GM18951 (cell line): ENCODE results near the gene KRT8.
"Not testable (repeated sequence)": the region's sequence is repeated elsewhere in the genome, so short reads cannot be mapped to it uniquely, and the experiment has no call there.

Experiments used
- POLR2A ChIP-seq: IDR thresholded peaks from 4 replicates; pipeline ENCODE4 v1.6.1; 2011; ENCODE audit warnings: mild to moderate bottlenecking; ENCODE audit not compliant: insufficient read length, insufficient read depth; ENCODE audit errors: extremely low read depth
- in situ Hi-C: fragments of 300-500 bp; cut with MboI; formaldehyde crosslinking; loops from one replicate; pipeline ENCODE4 v1.12.0; 2022; ENCODE audit warnings: low sequenced_read_pairs, mixed read lengths, inconsistent platforms; ENCODE audit not compliant: unreplicated experiment

Gene KRT8

DNA sequence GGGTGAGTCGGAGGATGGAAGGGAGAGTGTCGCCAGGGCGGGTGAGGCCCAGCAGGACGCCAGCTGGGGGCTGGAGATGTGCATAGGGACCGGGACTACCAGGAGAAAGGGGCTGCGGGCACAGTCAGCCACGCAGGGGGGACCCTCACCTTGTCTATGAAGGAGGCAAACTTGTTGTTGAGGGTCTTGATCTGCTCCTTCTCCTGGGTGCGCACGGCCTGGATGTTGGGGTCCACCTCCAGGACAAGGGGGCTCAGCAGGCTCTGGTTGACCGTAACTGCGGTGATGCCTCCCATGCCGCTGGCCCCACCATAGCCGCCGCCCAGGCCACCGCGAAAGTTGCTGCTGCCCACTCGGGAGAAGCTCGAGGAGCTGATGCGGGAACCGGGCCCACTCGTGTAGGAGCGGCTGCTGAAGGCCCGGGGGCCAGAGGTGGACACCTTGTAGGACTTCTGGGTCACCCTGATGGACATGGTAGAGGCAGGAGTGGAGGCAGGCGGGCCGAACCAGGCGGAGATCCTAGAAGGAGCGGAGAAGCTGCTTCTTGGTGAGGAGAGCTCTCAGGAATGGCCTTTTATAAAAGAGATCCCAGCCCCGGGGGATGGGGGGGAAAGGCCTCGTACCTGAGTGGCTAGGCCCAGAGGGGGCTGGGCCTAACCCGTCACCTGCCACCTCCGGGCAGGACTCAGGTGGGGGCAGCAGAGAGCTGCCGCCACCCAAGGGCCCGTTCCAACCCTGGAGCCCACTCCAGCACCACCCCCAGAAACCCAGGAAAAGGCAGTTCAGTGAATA, at the start of gene KRT8:
Gene KRT8 (minus strand): TSS at position 568 of the 792 bp plus-strand sequence. CDS start 95 bp downstream, at position 473.
- in situ Hi-C loops, result not testable (repeated sequence)

DNA sequence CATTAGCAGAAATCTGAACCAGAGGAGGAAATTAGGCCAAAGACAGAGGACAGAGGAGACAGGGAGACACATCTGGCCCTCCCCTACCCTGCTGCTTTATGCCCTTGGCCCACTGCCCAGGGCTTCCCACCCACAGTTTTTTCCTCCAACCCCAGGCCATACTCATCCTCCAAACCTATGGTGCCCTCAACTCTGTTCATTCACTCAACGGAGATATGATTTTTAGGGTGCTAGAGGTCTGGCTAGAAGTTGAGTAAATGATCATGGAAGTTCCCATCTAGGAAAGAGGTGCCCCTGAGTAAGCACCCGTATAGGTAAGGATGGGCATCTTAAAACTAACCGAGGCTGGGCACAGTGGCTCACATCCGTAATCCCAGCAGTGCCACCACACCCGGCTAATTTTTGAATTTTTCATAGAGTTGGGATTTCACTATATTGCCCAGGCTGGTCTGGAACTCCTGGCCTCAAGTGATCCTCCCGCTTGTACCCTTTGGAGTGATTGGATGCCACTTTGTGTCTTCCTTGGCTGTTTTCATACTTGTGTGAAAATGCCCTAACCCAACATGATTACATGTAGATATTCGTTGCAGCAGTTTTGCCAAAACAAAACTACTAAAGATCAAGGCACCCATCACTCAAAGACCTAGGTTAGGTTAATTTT, 48.4 kb upstream of the KRT8 start:
- in situ Hi-C loops, result no loop called here
- no peak for TF ChIP-seq POLR2A

DNA sequence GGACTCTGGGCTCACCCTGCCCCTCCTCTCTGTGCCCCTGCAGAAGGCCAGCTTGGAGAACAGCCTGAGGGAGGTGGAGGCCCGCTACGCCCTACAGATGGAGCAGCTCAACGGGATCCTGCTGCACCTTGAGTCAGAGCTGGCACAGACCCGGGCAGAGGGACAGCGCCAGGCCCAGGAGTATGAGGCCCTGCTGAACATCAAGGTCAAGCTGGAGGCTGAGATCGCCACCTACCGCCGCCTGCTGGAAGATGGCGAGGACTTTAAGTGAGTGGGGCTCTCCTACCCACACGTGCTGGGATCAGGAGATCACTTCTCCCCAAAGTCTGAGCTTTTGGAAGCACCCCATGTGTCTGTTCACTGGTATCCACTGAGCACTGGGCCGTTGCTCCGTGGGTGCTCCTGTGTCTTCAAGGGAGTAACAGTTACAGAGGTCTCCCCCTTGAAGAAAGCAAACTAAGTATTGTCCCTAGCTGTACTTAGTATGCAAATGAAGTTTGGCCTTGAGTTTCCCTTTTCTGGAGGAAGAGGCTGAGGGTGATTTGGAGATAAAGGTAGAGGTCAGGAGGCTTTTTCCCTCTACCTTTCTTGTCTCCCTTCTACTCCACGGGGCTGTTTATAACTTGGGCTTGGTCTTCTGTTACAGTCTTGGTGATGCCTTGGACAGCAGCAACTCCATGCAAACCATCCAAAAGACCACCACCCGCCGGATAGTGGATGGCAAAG, 47.4 kb upstream of the KRT8 start:
- TF ChIP-seq POLR2A, result no peak
- in situ Hi-C loops, result no loop called here

DNA sequence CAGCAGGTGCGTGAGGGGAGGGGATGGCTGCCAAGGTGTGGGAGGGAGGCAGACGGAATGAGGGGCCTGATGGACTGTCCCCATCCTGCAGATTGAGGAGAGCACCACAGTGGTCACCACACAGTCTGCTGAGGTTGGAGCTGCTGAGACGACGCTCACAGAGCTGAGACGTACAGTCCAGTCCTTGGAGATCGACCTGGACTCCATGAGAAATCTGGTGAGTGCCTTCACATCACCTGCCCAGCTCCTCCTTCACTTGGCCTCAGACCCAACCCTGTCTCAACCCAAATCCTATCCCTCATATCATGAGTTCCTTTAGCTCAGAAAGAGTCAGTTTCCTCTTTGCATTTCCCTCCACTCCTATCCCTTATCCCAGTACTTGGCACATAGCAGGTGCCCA, 46.8 kb upstream of the KRT8 start:
- no peak for TF ChIP-seq POLR2A
- in situ Hi-C loops, result no loop called here

DNA sequence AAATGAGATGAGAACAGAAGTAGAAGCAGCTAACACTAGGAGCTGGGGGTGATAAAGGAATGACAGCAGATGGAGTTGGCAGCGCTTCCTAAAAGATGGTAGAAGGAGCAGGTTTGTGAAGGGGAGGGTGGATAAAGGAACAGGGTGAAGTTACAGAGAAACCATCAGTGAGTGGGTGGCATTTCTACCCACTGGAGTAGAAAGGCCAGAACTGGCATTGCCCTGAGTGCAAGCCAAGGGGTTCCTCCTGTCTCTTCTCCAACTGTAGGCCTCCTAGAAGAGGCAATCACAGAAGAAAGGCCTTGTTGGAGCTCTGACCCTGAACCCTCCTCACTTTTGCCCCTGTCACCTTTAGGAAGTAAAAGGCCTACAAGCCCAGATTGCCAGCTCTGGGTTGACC, 46.2 kb upstream of the KRT8 start:
- TF ChIP-seq POLR2A, result no peak
- in situ Hi-C loops, result no loop called here

DNA sequence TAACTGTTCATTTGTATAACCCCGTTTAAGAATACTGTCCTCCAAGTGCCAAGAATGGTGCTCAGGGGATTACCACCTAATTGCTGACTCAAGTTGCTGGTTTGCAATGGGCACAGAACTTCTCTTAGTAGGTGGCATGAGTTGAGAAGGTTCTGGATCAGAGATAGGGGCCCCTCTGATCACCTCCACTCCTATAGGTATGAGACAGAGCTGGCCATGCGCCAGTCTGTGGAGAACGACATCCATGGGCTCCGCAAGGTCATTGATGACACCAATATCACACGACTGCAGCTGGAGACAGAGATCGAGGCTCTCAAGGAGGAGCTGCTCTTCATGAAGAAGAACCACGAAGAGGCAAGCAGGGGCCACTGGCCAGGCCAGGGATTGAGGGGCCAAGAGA, 45.7 kb upstream of the KRT8 start:
- in situ Hi-C loops, result no loop called here
- no peak for TF ChIP-seq POLR2A

DNA sequence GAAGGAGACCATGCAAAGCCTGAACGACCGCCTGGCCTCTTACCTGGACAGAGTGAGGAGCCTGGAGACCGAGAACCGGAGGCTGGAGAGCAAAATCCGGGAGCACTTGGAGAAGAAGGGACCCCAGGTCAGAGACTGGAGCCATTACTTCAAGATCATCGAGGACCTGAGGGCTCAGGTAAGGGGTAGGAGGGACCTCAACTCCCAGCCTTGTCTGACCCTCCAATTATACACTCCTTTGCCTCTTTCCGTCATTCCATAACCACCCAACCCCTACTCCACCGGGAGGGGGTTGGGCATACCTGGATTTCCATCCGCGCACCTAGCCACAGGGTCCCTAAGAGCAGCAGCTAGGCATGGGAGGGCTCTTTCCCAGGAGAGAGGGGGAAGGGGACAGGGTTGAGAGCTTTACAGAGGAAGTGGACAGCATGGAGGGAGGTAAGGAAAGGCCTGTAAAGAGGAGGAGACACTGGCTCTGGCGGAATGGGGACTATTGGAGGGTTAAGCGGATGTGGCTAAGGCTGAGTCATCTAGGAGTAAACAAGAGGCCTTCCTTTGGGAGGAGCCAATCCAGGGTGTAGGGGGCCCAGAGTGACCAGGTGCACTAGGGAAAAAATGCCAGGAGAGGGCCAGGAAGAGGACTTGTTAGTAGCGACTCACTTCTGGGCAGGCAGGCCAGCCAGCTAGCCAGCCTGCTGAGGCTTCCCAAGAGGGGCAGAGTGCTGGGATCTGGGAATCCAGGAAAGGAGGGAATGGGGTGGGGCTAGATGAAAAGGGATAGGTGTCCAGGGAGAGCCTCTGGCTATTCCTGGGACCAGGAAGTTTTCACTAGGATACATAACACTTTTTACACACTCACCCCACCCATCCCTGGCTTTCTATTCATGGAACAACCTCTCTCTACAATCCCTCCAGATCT, 44.8 kb upstream of the KRT8 start:
- in situ Hi-C loops, result no loop called here
- no peak for TF ChIP-seq POLR2A

DNA sequence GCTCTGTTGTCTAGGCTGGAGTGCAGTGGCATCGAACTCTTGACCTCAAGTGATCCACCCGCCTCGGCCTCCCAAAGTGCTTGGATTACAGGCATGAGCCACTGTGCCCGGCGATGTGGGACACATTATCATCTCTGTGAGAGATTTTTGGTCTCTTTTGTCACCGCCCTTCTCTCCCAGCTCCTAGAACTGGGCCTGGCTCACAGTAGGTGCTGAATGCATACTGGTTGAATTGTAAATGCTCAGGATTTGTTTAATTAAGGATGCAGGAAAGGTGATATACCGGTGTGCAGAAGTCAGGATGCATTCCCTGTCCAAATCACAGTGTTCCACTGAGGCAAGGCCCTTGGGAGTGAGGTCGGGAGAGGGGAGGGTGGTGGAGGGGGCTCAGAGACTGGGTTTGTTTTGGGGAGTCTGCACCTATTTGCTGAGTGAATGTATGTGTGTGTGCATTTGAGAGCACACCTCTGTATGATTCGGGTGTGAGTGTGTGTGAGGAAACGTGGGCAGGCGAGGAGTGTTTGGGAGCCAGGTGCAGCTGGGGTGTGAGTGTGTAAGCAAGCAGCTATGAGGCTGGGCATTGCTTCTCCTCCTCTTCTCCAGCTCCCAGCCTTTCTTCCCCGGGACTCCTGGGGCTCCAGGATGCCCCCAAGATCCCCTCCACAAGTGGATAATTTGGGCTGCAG, 43.0 kb upstream of the KRT8 start:
- no peak for TF ChIP-seq POLR2A
- in situ Hi-C loops, result no loop called here

DNA sequence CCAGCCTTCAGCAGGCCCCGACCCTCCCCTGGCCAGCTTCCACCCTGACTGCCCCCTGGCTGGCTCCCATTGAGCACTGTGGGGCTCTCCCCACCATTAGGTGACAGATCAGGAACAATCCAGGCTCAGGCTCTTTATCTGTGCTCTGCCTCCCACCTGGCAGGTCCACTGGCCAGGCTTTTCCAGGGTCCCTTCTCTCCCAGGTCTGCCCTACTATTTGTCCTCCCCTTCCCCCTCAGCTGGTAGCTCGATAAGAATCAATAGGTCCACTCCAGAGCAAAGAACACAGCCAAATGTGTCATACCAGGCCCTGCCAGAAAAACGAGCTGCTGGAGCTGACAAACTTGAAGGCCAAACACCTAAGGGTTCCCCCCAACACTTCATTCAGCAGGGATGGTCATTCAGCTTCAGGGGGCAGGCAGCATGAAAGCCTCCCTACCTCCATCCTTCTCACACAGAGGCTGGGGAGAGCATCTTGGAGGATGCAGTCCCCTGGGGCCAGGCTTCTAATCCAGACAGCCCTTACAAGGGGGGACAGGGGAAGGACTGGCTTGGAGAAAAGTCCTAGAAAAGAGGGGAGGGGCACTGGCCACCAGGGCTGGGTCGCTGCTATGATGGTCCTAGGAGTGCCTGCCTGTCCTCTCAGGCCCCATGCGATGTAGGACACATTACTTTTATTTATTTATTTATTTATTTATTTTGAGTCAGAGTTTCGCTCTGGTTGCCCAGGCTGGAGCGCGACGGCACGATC, 42.1 kb upstream of the KRT8 start:
- in situ Hi-C loops, result no loop called here
- TF ChIP-seq POLR2A, result no peak

DNA sequence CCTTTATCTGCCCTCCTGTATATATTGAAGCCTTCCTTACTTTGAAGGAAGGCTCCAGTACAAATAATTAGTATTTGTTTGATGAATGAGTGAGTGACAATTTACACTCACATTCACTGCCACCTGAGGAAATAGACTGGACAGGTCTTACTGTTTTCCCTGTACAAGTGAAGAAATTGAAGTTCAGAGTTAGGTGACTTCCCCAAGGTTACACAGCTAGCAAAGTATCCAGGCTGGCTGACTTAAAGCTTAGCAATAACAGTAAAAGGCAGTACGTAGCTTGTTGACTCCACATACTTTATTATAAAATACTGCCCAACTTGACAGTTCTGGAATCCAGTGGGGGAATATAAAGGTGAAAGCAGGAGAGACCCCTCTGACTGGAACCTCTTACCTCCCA, 41.5 kb upstream of the KRT8 start:
- TF ChIP-seq POLR2A, result no peak
- in situ Hi-C loops, result no loop called here

DNA sequence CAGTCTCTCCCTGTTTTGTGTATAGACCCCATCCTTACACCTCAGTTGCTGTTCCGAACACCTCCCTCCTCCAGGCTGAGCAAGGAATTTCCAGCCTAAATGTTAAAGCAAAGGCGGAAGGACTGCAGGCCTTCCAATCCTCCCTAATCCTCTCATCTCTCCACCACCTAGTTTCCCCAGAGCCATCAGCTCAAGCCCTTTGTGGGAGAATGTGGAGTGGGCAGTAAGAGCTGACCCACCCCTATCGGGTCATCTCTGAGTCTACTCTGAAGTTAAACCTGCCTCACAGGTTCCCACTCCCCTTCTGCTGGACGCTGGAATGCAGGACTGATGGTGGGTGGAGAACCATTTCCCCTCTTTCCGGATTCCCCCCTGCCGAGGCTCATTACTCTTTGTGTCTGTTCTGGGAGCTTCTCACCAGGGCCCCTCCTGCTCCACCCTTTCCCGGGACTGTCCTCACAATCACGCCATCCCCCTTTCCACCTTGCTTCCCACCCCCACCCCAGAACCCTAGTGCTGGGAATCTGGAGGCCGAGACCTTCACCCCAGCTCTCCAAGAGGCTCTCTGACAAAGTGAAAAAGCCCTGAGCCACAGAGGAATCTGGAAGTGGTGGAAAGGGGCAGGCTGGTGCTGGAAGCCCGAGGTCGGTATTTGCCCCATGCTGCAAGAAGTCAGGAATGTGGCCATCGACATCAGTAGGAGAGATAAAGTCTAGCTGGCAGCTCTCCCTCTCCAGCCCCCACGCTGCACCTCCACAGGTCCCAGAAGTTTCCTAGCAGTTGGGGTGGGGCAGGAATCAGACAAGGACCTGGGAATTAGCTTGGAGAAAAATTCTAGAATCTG, 40.7 kb upstream of the KRT8 start:
- in situ Hi-C loops, result no loop called here
- no peak for TF ChIP-seq POLR2A
